ENCODE data around the gene GLRX3.

Gene GLRX3

DNA sequence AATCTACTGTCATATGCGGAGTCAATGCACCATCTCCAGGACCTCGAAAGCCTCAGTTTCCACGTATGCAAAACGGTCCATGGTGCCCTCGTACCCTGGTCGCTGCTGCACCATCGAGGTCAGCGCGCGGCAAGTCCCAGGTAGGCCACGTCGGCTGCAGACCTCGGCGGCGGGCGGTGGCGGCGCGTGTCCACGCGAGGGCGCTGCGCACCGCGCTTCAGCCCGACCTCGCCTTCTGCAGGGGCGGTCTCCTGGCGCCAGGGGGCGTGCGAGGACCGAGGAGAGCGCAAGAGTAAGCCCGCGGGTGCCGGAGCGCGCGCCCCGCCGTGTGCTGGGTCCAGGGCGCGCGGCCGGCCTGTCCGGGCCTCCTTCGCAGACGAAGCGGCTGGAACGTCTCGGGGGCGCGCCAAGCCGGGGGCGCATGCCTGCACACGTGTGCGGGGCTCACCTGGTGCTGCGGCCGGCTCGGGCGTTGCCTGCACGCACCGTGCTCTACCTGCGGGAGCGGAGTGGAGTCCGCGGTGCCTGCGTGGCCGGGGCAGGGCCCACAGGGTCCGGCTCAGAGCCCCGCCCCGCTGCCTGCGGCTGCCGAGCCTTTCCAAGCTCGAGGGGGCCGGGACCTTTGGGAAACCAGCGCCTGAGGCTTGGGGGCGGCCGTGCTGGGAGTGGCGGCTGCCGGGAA is 54.0 kb downstream of the GLRX3 start:
- peak; percentile 63; the same call in 1 of the 2 replicates for TF ChIP-seq EP300 (IDR thresholded peaks at IDR 0.05; ENCODE audit: borderline replicate concordance)
- TF ChIP-seq NFIC (IDR thresholded peaks at IDR 0.05): peak; percentile 38; the same call in 1 of the 2 replicates
- no peak for TF ChIP-seq TAF1 (IDR thresholded peaks at IDR 0.05; ENCODE audit: low read depth)
- TF ChIP-seq YY1 (IDR thresholded peaks at IDR 0.05; ENCODE audit: low read depth): no peak; the same call in 1 of the 2 replicates
- peak; percentile 8; the same call in 1 of the 2 replicates for TF ChIP-seq EGR1 (IDR thresholded peaks at IDR 0.05)
- peak; percentile 47 for TF ChIP-seq USF1 (IDR thresholded peaks at IDR 0.05)
- peak; percentile 63 for TF ChIP-seq ZBTB7A (IDR thresholded peaks at IDR 0.05; ENCODE audit: low read depth)
- peak; percentile 92 for TF ChIP-seq RAD21 (IDR thresholded peaks at IDR 0.05; ENCODE audit: low read depth)
- no peak for TF ChIP-seq CEBPB (IDR thresholded peaks at IDR 0.05)
- TF ChIP-seq TEAD4 (IDR thresholded peaks at IDR 0.05): peak; percentile 43
- TF ChIP-seq, protein P1, sequence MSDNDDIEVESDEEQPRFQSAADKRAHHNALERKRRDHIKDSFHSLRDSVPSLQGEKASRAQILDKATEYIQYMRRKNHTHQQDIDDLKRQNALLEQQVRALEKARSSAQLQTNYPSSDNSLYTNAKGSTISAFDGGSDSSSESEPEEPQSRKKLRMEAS (IDR thresholded peaks at IDR 0.05): peak; percentile 89
- peak; percentile 62; the same call in 1 of the 2 replicates for TF ChIP-seq TCF12 (IDR thresholded peaks at IDR 0.05; ENCODE audit: low read depth)

- TF ChIP-seq EP300 (IDR thresholded peaks at IDR 0.05; ENCODE audit: borderline replicate concordance) (no peak), NFIC (IDR thresholded peaks at IDR 0.05) (no peak), FOXM1 (IDR thresholded peaks at IDR 0.05; ENCODE audit: borderline replicate concordance, low read depth) (no peak), YY1 (IDR thresholded peaks at IDR 0.05; ENCODE audit: low read depth) (no peak), TCF12 (IDR thresholded peaks at IDR 0.05; ENCODE audit: low read depth) (no peak)
These were observed 54.5 kb downstream of the GLRX3 start for GRCh38 chr10:130190737-130191115.

- TF ChIP-seq EP300 (IDR thresholded peaks at IDR 0.05; ENCODE audit: borderline replicate concordance) (no peak), NFIC (IDR thresholded peaks at IDR 0.05) (no peak), ZBTB7A (IDR thresholded peaks at IDR 0.05; ENCODE audit: low read depth) (no peak), EGR1 (IDR thresholded peaks at IDR 0.05) (no peak)
- TF ChIP-seq, protein P1 (IDR thresholded peaks at IDR 0.05): no peak
These were observed 55.2 kb downstream of the GLRX3 start for GRCh38 chr10:130191380-130191779.

- TF ChIP-seq USF1 (IDR thresholded peaks at IDR 0.05) (no peak), TCF12 (IDR thresholded peaks at IDR 0.05; ENCODE audit: low read depth) (no peak), TEAD4 (IDR thresholded peaks at IDR 0.05) (no peak), REST (IDR thresholded peaks at IDR 0.05; ENCODE audit: low read depth) (no peak), CEBPB (IDR thresholded peaks at IDR 0.05) (no peak), EGR1 (IDR thresholded peaks at IDR 0.05) (no peak), NFIC (IDR thresholded peaks at IDR 0.05) (no peak), TAF1 (IDR thresholded peaks at IDR 0.05; ENCODE audit: low read depth) (no peak), RAD21 (IDR thresholded peaks at IDR 0.05; ENCODE audit: low read depth) (no peak), YY1 (IDR thresholded peaks at IDR 0.05; ENCODE audit: low read depth) (no peak), ZBTB7A (IDR thresholded peaks at IDR 0.05; ENCODE audit: low read depth) (no peak)
- TF ChIP-seq, protein P1 (IDR thresholded peaks at IDR 0.05): no peak
These were observed 56.2 kb downstream of the GLRX3 start for GRCh38 chr10:130192276-130192848.

GRCh38 chr10:130193033-130193432 is 56.8 kb downstream of the GLRX3 start:
- TF ChIP-seq ZBTB7A (IDR thresholded peaks at IDR 0.05; ENCODE audit: low read depth) (no peak), CEBPB (IDR thresholded peaks at IDR 0.05) (no peak), NFIC (IDR thresholded peaks at IDR 0.05) (no peak), EGR1 (IDR thresholded peaks at IDR 0.05) (no peak), FOXM1 (IDR thresholded peaks at IDR 0.05; ENCODE audit: borderline replicate concordance, low read depth) (no peak), RAD21 (IDR thresholded peaks at IDR 0.05; ENCODE audit: low read depth) (no peak)
- TF ChIP-seq, protein P1 (IDR thresholded peaks at IDR 0.05): no peak

DNA sequence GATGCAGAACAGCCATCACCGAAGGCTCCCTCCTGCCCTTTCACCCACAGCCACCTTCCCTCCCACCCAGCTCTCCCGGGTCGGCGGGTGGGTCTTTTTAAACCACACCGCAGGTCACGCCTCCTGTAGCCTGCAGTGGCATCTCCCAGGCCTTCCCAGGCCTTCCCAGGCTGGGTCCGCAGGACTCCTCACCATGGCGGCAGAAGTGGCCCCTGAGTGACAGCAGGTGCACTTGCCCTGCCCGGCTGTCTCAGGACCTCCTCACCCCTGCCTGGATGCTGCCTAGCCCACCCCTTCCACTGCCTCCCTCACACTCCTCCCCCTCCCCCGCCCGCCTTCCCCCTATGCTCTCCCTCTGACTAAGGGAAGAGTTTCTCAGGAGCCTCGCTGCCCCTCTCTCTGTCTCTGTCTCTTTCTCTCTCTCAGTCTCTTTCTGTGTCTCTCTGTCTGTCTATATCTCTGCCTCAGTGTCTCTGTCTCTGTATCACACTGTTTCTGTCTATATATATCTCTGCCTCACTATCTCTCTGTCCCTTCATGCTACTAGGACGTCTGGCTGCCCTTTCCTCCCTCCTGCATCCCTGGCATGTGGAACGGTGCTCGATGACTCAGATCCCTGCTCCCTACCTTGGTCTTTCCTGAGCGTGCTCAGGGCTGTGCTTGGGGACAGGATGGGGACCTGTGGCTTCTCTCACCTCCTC is 57.5 kb downstream of the GLRX3 start:
- TF ChIP-seq REST (IDR thresholded peaks at IDR 0.05; ENCODE audit: low read depth): no peak
- no peak for TF ChIP-seq CREB1 (IDR thresholded peaks at IDR 0.05; ENCODE audit: low read depth)
- TF ChIP-seq USF1 (IDR thresholded peaks at IDR 0.05): no peak
- TF ChIP-seq NFIC (IDR thresholded peaks at IDR 0.05): no peak
- TF ChIP-seq RAD21 (IDR thresholded peaks at IDR 0.05; ENCODE audit: low read depth): no peak
- TF ChIP-seq FOXM1 (IDR thresholded peaks at IDR 0.05; ENCODE audit: borderline replicate concordance, low read depth): no peak
- TF ChIP-seq, protein P1 (IDR thresholded peaks at IDR 0.05): no peak
- no peak for TF ChIP-seq CEBPB (IDR thresholded peaks at IDR 0.05)
- TF ChIP-seq TAF1 (IDR thresholded peaks at IDR 0.05; ENCODE audit: low read depth): no peak
- no peak for TF ChIP-seq ZBTB7A (IDR thresholded peaks at IDR 0.05; ENCODE audit: low read depth)
- TF ChIP-seq EGR1 (IDR thresholded peaks at IDR 0.05): no peak

Measured in Ishikawa (cell line).